Thyroid gland (tissue), 4 donors: ENCODE results near the gene CST9L.

Experiments
- POLR2A ChIP-seq, 2 donors: fragments of 450-650 bp; IDR thresholded peaks; one replicate each; pipeline ENCODE4 v1.6.1; 2017; ENCODE audit warnings: antibody characterized with exemption in 2 of 2, mild to moderate bottlenecking in 2 of 2, moderate library complexity in 1 of 2
- TF ChIP-seq, protein P1 (sequence below), 6 experiments: fragments of 200-600 bp in 3 of 6; fragments of 450-650 bp in 3 of 6; sonication (generic) in 3 of 6; IDR thresholded peaks; one replicate each; pipeline ENCODE4 v1.5.1; 2016 to 2019; ENCODE audit warnings: antibody characterized with exemption in 6 of 6, mild to moderate bottlenecking in 2 of 6, inconsistent platforms in 1 of 6, moderate library complexity in 1 of 6

- TF ChIP-seq, protein P1, sequence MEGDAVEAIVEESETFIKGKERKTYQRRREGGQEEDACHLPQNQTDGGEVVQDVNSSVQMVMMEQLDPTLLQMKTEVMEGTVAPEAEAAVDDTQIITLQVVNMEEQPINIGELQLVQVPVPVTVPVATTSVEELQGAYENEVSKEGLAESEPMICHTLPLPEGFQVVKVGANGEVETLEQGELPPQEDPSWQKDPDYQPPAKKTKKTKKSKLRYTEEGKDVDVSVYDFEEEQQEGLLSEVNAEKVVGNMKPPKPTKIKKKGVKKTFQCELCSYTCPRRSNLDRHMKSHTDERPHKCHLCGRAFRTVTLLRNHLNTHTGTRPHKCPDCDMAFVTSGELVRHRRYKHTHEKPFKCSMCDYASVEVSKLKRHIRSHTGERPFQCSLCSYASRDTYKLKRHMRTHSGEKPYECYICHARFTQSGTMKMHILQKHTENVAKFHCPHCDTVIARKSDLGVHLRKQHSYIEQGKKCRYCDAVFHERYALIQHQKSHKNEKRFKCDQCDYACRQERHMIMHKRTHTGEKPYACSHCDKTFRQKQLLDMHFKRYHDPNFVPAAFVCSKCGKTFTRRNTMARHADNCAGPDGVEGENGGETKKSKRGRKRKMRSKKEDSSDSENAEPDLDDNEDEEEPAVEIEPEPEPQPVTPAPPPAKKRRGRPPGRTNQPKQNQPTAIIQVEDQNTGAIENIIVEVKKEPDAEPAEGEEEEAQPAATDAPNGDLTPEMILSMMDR (IDR thresholded peaks at IDR 0.05), result no peak
- no peak for TF ChIP-seq POLR2A (IDR thresholded peaks at IDR 0.05)
Observed at GRCh38 chr20:23613676-23614075, 45.4 kb upstream of the CST9L start.
